GM12872 (cell line): ENCODE data around the gene CR2.

Experiments
- TF ChIP-seq, protein P1 (sequence below): IDR thresholded peaks from 3 replicates; pipeline ENCODE4 v1.5.1; 2011; ENCODE audit warnings: low read depth, mild to moderate bottlenecking, low read length, moderate library complexity; ENCODE audit not compliant: insufficient read depth

CR2 gene

DNA sequence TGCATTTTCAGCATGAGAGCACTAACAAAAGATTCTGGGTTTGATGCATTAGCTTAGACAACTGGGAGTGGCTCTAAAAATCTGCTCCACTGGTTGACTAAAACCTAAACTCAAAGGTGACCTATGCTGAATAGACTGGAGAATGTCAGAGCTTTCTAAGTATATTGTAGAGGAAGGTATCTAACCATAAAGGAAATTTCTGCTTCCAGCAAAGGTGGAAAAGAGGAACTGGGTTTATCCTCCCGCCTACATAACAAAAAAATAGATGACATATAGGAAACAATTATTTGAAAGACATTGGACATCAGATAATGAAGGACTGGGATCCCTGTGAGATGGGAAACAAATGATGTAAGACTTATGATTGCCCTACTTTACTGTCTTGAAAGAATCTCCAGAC, 35.8 kb upstream of the CR2 start:
- TF ChIP-seq, protein P1, sequence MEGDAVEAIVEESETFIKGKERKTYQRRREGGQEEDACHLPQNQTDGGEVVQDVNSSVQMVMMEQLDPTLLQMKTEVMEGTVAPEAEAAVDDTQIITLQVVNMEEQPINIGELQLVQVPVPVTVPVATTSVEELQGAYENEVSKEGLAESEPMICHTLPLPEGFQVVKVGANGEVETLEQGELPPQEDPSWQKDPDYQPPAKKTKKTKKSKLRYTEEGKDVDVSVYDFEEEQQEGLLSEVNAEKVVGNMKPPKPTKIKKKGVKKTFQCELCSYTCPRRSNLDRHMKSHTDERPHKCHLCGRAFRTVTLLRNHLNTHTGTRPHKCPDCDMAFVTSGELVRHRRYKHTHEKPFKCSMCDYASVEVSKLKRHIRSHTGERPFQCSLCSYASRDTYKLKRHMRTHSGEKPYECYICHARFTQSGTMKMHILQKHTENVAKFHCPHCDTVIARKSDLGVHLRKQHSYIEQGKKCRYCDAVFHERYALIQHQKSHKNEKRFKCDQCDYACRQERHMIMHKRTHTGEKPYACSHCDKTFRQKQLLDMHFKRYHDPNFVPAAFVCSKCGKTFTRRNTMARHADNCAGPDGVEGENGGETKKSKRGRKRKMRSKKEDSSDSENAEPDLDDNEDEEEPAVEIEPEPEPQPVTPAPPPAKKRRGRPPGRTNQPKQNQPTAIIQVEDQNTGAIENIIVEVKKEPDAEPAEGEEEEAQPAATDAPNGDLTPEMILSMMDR: no peak

DNA sequence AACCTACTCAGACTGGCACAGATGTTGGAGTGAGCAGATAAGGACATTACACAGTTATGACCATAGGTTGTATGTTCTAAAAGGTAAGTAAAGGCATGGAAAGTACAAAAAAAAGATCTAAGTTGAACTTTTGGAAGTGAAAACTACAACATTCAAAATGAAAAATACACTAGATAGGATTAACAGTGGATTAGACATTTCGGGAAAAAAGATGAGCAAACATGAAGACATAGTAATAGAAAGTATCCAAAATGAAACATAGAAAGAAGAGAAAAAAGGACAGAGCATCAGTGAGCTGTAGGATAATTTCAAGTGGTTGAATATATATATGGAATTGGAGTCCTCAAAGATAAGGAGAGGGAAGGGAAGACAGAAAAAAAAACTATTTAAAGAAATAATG, 34.0 kb upstream of the CR2 start:
- TF ChIP-seq, protein P1: no peak

DNA sequence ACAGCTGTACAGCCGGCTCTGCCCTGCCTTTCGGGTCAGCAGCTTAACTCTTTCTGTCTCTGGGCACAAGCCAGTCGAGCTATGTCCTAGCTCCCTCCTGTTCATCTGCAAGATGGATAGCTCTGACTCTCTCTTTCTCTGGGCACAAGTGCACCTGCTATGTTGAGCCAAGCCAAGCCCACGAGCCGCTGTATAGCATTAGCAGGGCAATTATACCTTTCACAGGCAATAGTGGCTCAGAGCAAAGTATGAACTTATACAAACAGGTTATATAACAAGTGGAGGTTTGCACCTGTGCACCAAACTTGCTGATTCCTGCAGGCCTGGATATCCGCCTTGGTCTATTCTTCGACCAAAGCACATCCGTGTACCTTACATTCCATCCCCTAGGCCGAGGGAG, 33.0 kb upstream of the CR2 start:
- TF ChIP-seq, protein P1: no peak

DNA sequence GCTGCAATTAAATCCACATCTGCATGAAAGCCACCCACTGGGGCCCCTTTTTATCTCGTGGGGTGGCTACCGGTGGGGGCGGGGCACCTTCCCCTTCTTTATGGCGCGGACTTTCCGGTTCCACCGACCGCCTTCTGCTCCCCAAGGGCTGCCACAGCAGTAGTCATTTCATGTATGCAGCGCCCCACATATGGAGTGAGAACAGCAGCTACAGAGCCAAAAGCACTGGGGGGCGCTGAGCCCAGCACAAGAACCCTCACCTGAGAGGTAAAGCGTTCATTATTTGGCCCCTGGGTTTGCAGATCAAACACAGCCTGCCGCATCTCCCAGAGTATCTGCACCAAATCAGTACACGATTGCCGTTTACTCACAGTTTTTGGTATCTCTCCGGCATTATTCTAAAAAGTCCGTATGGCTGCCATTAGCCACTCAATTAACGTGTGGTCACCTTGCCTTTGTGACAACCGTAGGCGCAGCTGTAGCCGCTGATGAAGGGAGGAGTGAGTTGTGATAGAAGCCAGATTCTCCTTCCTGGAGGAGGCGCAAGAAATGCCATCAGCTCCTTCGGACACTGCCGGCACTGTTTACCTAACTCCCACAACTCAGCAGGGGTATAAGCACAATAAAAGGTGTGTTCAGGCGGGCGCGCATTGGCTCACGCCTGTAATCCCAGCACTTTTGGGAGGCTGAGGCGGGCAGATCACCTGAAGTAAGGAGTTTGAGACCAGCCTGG, 30.4 kb upstream of the CR2 start:
- TF ChIP-seq, protein P1: no peak

DNA sequence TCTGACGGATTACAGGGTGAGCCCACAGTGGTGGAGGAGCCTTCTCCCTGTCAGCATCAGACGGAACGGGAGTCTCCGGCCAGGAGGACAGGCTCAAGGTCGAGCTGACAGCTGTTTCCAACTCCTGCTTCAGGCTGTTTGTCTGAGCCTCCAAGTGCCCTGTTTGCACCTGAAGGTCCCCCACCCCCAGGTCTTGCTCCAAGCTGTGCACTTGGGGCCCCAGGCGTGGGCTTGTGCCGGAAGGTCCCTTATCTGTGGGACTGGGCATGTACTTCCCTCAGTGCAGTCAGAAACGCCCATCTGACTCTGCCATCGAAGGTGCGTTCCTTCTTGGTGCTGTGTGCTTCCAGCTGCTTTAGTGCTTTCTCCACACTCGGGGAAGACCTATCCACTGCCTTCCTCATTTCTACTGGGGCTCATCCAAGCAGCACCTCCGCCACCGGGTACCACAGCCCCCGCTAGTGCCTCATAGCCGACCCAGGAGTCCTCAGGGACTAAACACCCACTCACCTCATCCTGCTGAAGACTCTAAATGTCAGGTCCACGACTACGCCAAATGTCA, 29.5 kb upstream of the CR2 start:
- TF ChIP-seq, protein P1: no peak

DNA sequence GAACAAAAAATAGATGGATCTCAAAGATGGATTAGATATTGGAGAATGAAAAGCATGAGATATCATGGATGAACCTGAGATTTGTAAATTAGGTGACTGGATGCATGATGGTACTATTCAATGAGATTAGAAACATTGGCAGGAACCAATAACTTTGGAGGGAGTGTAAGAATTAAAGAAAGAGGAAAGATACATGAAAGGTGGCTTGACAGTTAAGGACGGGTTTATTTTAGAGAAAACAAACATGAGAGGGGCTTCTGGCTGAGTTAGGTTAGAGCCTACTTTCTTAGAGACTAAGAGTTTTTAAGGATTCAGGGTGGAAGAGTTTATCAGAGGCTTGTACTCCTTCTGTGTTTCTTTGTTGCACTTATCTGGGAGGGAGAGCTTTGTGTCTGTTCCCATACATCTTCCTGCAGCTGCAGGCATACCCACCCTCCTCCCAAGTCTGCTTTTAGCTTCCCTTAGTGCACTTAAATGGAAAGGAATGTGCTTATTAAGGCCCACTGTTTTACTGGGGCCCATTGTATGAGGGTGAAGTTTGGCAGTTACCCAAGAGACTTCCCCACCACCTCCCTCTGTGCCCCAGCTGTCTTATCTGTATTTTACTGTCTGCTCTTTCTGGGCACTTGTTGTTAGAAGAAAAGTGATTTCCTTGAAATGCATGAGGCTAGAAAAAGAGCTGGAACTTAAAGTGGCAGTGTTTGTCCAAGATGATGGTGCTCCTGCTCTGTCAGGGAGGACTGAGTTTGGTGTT, 26.1 kb upstream of the CR2 start:
- TF ChIP-seq, protein P1: no peak

DNA sequence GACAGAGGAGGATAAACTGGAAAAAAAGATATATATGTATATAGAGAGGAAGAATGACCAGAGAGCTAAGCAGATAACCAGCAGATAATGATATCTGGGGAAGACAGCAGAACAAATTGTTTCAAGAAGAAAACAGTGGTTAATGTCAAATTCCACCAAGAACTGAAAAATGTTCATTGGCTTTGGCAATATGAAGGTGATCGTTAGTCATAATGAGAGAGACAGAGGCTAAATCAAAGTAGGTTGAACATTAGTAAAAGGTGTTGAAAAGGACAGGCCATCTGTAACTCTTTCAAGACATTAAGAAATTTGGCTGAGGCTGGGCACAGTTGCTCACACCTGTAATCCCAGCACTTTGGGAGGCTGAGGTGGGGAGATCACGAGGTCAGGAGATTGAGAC, 25.3 kb upstream of the CR2 start:
- TF ChIP-seq, protein P1: no peak
